ENCODE measurements around the gene WDFY1.
A peak's percentile ranks its signal among the peaks of the same experiment; 100 is the strongest.

Gene WDFY1

DNA sequence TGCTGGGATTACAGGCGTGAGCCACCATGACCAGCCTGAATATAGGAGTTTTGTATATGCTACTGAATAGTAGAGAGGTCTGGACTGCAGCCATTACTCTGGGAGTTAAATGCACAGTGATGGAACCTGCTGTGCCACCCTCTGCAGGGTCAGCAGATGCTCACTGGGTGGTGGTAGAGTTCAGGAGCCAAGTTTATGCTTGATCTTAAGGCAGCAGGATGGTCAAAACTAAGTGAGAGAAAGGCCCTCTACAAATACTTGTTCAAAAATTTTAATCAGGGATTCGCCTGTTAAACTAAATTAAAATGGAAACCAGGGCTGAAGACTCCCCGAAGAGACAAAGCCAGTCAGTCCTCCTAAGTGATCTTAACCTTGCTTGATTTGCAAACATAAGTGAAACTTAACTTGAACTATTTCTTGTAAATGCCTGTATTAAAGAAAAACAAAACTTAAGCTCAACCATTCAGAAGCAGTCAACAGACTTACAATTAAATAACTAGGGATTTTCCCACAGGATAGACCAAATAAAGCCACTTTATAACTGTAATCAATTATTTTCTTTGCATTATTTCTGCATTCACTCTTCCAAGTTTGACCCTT is 4.2 kb upstream of the WDFY1 start:
- DNase-seq (ENCODE audit: extremely low read depth, low read depth): no peak
- TF ChIP-seq, protein P1, sequence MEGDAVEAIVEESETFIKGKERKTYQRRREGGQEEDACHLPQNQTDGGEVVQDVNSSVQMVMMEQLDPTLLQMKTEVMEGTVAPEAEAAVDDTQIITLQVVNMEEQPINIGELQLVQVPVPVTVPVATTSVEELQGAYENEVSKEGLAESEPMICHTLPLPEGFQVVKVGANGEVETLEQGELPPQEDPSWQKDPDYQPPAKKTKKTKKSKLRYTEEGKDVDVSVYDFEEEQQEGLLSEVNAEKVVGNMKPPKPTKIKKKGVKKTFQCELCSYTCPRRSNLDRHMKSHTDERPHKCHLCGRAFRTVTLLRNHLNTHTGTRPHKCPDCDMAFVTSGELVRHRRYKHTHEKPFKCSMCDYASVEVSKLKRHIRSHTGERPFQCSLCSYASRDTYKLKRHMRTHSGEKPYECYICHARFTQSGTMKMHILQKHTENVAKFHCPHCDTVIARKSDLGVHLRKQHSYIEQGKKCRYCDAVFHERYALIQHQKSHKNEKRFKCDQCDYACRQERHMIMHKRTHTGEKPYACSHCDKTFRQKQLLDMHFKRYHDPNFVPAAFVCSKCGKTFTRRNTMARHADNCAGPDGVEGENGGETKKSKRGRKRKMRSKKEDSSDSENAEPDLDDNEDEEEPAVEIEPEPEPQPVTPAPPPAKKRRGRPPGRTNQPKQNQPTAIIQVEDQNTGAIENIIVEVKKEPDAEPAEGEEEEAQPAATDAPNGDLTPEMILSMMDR (IDR thresholded peaks at IDR 0.05; ENCODE audit: low read depth, low read length, missing control alignments): no peak
- no peak overlapping the region for H3K4me3 ChIP-seq (replicated peaks; ENCODE audit: low read depth, low read length)

DNA sequence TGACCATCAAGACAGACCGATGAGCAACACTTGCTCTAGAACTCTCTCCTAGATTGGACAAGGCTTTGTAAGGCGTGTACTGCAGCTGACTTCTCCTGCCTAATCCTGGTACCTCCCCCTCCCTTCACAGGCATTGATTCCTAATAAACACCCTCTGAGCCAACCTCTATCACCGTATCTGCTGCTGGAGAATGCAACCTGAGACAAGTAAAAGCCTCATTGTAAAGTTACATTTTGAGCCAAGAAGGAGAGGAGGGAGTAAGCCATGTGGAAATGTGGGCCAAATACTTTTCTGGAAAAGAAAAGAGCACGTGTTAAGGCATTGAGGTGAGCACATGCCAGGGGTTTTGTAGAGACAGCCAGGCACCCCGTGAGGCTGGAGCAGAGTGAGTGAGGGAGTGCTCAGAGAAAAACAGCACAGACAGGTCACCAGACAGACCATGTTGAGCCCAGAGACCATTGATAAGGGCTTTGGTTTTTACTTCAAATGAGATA is 2.6 kb upstream of the WDFY1 start:
- no peak overlapping the region for H3K4me3 ChIP-seq (replicated peaks; ENCODE audit: low read depth, low read length)
- no peak for DNase-seq (ENCODE audit: extremely low read depth, low read depth)
- TF ChIP-seq, protein P1 (IDR thresholded peaks at IDR 0.05; ENCODE audit: low read depth, low read length, missing control alignments): no peak

DNA sequence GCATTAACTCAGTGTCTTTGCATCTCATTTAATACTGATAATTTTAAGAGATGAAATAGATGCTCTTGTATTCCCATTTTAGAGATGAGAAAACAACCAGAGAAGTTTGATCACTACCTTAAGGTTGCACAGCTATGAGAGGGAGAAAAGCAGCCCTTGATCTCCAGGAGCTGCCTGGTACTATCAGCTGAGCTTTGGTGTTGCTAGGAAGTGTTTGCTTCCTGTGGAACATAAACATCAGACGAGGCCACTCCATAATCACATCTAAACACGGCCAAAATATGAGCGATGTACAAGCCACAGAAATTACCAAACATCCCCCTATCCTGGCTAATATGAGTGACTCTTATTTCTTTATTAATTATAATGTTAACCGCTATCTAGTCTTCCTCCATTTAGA is 620 bp upstream of the WDFY1 start:
- DNase-seq (ENCODE audit: extremely low read depth, low read depth): no peak
- TF ChIP-seq, protein P1 (IDR thresholded peaks at IDR 0.05; ENCODE audit: low read depth, low read length, missing control alignments): no peak
- H3K4me3 ChIP-seq (replicated peaks; ENCODE audit: low read depth, low read length): no peak overlapping the region

DNA sequence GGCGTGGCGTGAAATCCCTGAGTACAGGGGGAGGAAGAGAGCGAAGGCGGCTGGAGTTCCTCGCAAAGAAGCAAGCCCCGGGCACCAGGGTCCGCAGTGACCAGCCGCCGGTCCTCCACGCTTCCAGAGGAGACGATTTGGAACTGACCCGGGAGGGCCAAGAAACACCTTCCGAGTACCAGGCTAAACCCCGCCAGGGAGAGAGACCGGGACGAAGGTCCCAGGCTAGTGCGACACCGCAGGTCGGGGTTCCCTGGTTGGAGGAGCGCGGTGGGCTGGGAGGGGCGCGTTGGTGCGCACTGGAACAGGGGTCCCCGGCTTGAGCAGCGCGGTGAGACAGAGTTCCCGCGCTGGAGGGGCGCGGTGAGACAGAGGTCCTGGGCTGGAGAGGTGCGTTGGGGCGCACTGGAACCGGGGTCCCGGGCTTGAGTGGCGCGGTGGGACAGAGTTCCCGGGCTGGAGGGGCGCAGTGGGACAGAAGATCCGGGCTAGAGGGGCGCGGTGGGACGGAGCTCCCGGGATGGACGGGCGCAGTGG is 901 bp downstream of the WDFY1 start:
- H3K4me3 ChIP-seq (replicated peaks; ENCODE audit: low read depth, low read length): peak overlapping the region; percentile 91
- TF ChIP-seq, protein P1 (IDR thresholded peaks at IDR 0.05; ENCODE audit: low read depth, low read length, missing control alignments): no peak
- no peak for DNase-seq (ENCODE audit: extremely low read depth, low read depth)

DNA sequence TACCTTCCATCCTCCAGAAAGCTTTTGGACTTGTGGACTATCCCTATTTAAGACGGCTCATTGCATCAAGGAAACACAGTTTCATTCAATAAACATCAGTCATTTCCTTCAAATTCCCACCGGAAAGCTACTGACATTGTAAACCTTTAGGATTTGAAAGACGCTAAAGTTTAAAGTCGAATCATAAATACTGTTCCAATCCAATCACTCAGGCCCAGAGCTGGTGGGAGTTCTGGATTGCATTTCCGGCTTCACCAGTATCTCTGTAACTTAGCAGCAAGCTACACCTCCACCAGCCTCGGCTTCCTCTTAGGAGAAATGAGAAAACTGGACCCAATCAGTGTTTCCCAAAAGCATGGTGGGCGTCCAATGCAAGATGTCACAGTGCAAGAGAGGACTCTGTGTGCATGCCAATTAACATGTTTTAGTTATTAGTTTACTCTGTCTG is 1.6 kb downstream of the WDFY1 start:
- DNase-seq (ENCODE audit: extremely low read depth, low read depth): no peak

DNA sequence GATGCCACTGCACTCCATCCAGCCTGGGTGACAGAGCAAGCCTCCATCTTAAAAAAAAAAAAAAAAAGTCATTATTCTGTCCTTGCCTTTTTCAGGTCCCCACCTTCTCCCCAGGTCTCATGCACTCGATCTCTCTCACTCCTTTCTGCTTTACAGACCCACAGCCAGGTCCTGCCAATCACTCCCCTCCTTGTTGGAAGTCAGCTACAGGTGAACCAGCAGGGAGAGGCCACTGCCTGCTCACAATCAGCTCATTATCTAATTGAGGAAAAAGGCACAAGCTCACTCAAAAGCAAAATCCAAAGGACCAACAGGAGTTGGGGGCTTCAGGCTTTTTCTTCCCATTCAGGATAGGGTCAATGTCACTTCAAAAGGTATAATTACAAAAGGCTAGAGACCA is 2.0 kb downstream of the WDFY1 start:
- DNase-seq (ENCODE audit: extremely low read depth, low read depth): no peak
- TF ChIP-seq, protein P1 (IDR thresholded peaks at IDR 0.05; ENCODE audit: low read depth, low read length, missing control alignments): no peak
- peak overlapping the region; percentile 91 for H3K4me3 ChIP-seq (replicated peaks; ENCODE audit: low read depth, low read length)

More for the DNA sequence above, 1.6 kb downstream of the WDFY1 start:
- H3K4me3 ChIP-seq (replicated peaks; ENCODE audit: low read depth, low read length): peak overlapping the region; percentile 91
- TF ChIP-seq, protein P1 (IDR thresholded peaks at IDR 0.05; ENCODE audit: low read depth, low read length, missing control alignments): no peak

All from HFF-Myc (cell line).